ENCODE results near the gene CD27. TPM values are rescaled to one million over a fixed set of nuclear protein-coding genes. Genes with fewer than 3 reads are reported as not detected.
"Not testable (repeated sequence)": the region's sequence is repeated elsewhere in the genome, so short reads cannot be mapped to it uniquely, and the experiment has no call there.

CD27 gene
- total RNA-seq, 1 donor from 2014 or later = 0.16 TPM

- Histone ChIP-seq H3K27me3 (ENCODE audit: low read depth) (no peaks in the 10 kb centered on the region), H3K4me3 (no peak overlapping the region), H3K9me3 (replicated peaks) (no peaks in the 10 kb centered on the region), H3K27ac (replicated peaks) (peak overlapping the region; percentile 33), H3K4me1 (peaks cover under 1% of the 10 kb centered on the region), H3K36me3 (no peaks in the 10 kb centered on the region)
- DNase-seq = no peak
- no peak for TF ChIP-seq CTCF (IDR thresholded peaks at IDR 0.05; ENCODE audit: borderline replicate concordance)
- intact Hi-C loops (cut with micrococcal nuclease) = no loop called here
Observed at GRCh38 chr12:6476489-6476888, 31.7 kb downstream of the CD27 start.

GRCh38 chr12:6477601-6478377 is 33.0 kb downstream of the CD27 start:
- H3K36me3 ChIP-seq; intact Hi-C loops (cut with micrococcal nuclease); H3K27ac ChIP-seq (replicated peaks); H3K4me3 ChIP-seq; H3K9me3 ChIP-seq (replicated peaks); DNase-seq; H3K27me3 ChIP-seq (ENCODE audit: low read depth); H3K4me1 ChIP-seq: not testable (repeated sequence)

DNA sequence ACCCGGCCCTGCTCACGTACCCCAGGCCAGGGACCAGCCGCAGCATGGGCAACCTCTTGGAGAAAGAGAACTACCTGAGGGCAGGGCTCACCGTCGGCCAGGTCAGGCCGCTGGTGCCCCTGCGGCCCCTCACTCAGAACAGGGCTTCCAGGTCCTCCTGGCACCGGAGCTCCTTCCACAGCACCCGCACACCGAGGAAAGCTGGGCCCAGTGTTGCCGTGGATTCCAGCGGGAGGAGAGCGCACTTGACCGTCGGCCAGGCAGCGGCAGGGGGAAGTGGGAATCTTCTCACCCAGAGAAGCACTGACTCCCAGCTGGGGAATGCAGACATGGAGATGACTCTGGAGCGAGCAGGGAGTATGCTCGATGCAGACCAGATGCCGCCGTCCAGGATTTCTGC is 33.7 kb downstream of the CD27 start:
- no peak for TF ChIP-seq CTCF (IDR thresholded peaks at IDR 0.05; ENCODE audit: borderline replicate concordance)
- H3K27me3 ChIP-seq (ENCODE audit: low read depth) = no peaks in the 10 kb centered on the region
- DNase-seq = no peak
- no peaks in the 10 kb centered on the region for H3K4me1 ChIP-seq
- no peak overlapping the region for H3K27ac ChIP-seq (replicated peaks)
- no peak overlapping the region for H3K4me3 ChIP-seq
- intact Hi-C loops (cut with micrococcal nuclease) = no loop called here
- H3K36me3 ChIP-seq = no peaks in the 10 kb centered on the region
- no peaks in the 10 kb centered on the region for H3K9me3 ChIP-seq (replicated peaks)

DNA sequence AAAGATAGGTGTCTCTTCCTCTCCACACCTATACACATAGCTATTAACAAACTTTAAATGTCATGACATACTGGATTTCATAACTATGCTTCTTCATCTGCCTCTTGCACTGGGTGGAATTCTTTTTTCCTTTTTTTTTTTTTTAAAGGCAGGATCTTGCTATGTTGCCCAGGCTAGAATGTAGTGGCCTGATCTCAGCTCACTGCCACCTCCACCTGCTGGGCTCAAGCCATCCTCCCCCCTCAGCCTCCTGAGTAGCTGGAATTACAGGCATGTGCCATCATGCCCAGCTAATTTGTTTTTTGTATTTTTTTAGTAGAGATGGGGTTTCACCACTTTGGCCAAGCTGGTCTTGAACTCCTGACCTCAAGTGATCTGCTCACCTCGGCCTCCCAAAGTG is 43.5 kb downstream of the CD27 start:
- Histone ChIP-seq H3K4me3 (no peak overlapping the region), H3K9me3 (replicated peaks) (no peaks in the 10 kb centered on the region)
- DNase-seq = no peak

DNA sequence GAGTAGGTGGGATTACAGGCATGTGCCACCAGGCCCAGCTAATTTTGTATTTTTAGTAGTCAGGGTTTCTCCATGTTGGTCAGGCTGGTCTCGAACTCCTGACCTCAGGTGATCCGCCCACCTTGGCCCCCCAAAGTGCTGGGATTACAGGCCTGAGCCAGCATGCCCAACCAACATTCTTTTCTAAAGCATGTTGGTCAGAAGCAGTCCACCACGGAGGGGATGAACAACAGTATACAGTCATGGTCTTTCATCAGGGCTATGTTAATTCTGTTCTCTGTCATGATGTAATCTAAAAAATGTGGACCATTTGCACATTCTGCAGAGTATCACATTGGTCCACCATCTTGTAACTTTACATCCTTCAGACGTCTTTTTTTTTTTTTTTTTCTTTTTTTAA is 44.7 kb downstream of the CD27 start:
- Histone ChIP-seq H3K27ac (replicated peaks) (no peak overlapping the region), H3K4me3 (no peak overlapping the region), H3K9me3 (replicated peaks) (no peaks in the 10 kb centered on the region), H3K36me3 (peaks cover 11% of the 10 kb centered on the region), H3K4me1 (peaks cover 23% of the 10 kb centered on the region), H3K27me3 (ENCODE audit: low read depth) (no peaks in the 10 kb centered on the region)
- DNase-seq = no peak
- intact Hi-C loops (cut with micrococcal nuclease) = no loop called here
- no peak for TF ChIP-seq CTCF (IDR thresholded peaks at IDR 0.05; ENCODE audit: borderline replicate concordance)

More for the DNA sequence above, 43.5 kb downstream of the CD27 start:
- intact Hi-C loops (cut with micrococcal nuclease) = no loop called here
- Histone ChIP-seq H3K27ac (replicated peaks) (no peak overlapping the region), H3K36me3 (peaks cover 11% of the 10 kb centered on the region), H3K27me3 (ENCODE audit: low read depth) (no peaks in the 10 kb centered on the region), H3K4me1 (peaks cover 13% of the 10 kb centered on the region)
- TF ChIP-seq CTCF (IDR thresholded peaks at IDR 0.05; ENCODE audit: borderline replicate concordance) = no peak

- H3K9me3 ChIP-seq (replicated peaks); intact Hi-C loops (cut with micrococcal nuclease); H3K27me3 ChIP-seq (ENCODE audit: low read depth); DNase-seq; H3K4me3 ChIP-seq; H3K27ac ChIP-seq (replicated peaks): not testable (repeated sequence)
- peaks cover 35% of the 10 kb centered on the region for H3K4me1 ChIP-seq
- peaks cover 11% of the 10 kb centered on the region for H3K36me3 ChIP-seq
Observed at GRCh38 chr12:6490673-6491072, 45.9 kb downstream of the CD27 start.

All from left ventricle myocardium inferior (tissue), 1 donor.